ENCODE results near the gene PSKH1.

Gene PSKH1

GRCh38 chr16:67883872-67884261, 9.2 kb upstream of the PSKH1 start (continued):
- TF ChIP-seq ZNF654 (tag by site-specific recombination; IDR thresholded peaks at IDR 0.05; ENCODE audit: low read depth) (peak; percentile 56), SCRT1 (tag by site-specific recombination; IDR thresholded peaks at IDR 0.05; ENCODE audit: borderline replicate concordance) (peak; percentile 100), ZNF37A (tag by site-specific recombination; IDR thresholded peaks at IDR 0.05) (no peak), TRIM28 (IDR thresholded peaks at IDR 0.05; ENCODE audit: borderline replicate concordance, low read length) (no peak), SP3 (tag by site-specific recombination; IDR thresholded peaks at IDR 0.05) (no peak), ZBTB17 (tag by site-specific recombination; IDR thresholded peaks at IDR 0.05) (0 out of 2 replicates have a peak, but pooled peaks have one; percentile 11), ZNF292 (tag by site-specific recombination; IDR thresholded peaks at IDR 0.05; ENCODE audit: borderline replicate concordance, low read depth) (no peak), ZFP41 (tag by site-specific recombination; IDR thresholded peaks at IDR 0.05; ENCODE audit: borderline replicate concordance) (no peak), ZNF2 (tag by site-specific recombination; IDR thresholded peaks at IDR 0.05) (peak; percentile 81), ZNF521 (tag by site-specific recombination; IDR thresholded peaks at IDR 0.05) (no peak), ZNF132 (tag by site-specific recombination; IDR thresholded peaks at IDR 0.05; ENCODE audit: borderline replicate concordance) (no peak), ZNF626 (tag by site-specific recombination; IDR thresholded peaks at IDR 0.05) (no peak), ZNF571 (tag by site-specific recombination; IDR thresholded peaks at IDR 0.05) (no peak), ZNF837 (tag by site-specific recombination; IDR thresholded peaks at IDR 0.05) (no peak), ZNF174 (tag by site-specific recombination; IDR thresholded peaks at IDR 0.05) (no peak), ZNF610 (tag by site-specific recombination; IDR thresholded peaks at IDR 0.05; ENCODE audit: borderline replicate concordance) (no peak), ZNF561 (tag by site-specific recombination; IDR thresholded peaks at IDR 0.05; ENCODE audit: borderline replicate concordance) (no peak), ELK4 (IDR thresholded peaks at IDR 0.05; ENCODE audit: borderline replicate concordance, low read depth, low read length) (no peak), ZBTB11 (tag by site-specific recombination; conservative IDR thresholded peaks at IDR 0.05; ENCODE audit: low read depth) (no peak), ZSCAN5A (tag by site-specific recombination; IDR thresholded peaks at IDR 0.05) (no peak), ZNF214 (tag by site-specific recombination; IDR thresholded peaks at IDR 0.05; ENCODE audit: borderline replicate concordance) (no peak), ZNF121 (tag by site-specific recombination; IDR thresholded peaks at IDR 0.05) (no peak), ZNF548 (tag by site-specific recombination; IDR thresholded peaks at IDR 0.05) (no peak)
- TF ChIP-seq, protein P1, sequence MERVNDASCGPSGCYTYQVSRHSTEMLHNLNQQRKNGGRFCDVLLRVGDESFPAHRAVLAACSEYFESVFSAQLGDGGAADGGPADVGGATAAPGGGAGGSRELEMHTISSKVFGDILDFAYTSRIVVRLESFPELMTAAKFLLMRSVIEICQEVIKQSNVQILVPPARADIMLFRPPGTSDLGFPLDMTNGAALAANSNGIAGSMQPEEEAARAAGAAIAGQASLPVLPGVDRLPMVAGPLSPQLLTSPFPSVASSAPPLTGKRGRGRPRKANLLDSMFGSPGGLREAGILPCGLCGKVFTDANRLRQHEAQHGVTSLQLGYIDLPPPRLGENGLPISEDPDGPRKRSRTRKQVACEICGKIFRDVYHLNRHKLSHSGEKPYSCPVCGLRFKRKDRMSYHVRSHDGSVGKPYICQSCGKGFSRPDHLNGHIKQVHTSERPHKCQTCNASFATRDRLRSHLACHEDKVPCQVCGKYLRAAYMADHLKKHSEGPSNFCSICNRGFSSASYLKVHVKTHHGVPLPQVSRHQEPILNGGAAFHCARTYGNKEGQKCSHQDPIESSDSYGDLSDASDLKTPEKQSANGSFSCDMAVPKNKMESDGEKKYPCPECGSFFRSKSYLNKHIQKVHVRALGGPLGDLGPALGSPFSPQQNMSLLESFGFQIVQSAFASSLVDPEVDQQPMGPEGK (tag by site-specific recombination; IDR thresholded peaks at IDR 0.05): peak; percentile 40
- TF ChIP-seq, protein P2, sequence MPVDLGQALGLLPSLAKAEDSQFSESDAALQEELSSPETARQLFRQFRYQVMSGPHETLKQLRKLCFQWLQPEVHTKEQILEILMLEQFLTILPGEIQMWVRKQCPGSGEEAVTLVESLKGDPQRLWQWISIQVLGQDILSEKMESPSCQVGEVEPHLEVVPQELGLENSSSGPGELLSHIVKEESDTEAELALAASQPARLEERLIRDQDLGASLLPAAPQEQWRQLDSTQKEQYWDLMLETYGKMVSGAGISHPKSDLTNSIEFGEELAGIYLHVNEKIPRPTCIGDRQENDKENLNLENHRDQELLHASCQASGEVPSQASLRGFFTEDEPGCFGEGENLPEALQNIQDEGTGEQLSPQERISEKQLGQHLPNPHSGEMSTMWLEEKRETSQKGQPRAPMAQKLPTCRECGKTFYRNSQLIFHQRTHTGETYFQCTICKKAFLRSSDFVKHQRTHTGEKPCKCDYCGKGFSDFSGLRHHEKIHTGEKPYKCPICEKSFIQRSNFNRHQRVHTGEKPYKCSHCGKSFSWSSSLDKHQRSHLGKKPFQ (tag by site-specific recombination; IDR thresholded peaks at IDR 0.05): no peak
- TF ChIP-seq, protein P3, sequence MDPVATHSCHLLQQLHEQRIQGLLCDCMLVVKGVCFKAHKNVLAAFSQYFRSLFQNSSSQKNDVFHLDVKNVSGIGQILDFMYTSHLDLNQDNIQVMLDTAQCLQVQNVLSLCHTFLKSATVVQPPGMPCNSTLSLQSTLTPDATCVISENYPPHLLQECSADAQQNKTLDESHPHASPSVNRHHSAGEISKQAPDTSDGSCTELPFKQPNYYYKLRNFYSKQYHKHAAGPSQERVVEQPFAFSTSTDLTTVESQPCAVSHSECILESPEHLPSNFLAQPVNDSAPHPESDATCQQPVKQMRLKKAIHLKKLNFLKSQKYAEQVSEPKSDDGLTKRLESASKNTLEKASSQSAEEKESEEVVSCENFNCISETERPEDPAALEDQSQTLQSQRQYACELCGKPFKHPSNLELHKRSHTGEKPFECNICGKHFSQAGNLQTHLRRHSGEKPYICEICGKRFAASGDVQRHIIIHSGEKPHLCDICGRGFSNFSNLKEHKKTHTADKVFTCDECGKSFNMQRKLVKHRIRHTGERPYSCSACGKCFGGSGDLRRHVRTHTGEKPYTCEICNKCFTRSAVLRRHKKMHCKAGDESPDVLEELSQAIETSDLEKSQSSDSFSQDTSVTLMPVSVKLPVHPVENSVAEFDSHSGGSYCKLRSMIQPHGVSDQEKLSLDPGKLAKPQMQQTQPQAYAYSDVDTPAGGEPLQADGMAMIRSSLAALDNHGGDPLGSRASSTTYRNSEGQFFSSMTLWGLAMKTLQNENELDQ (tag by site-specific recombination; IDR thresholded peaks at IDR 0.05; ENCODE audit: low read depth): no peak
